HL-60 (cell line): ENCODE measurements around the gene TRDMT1.

ENCODE experiments used
- DNase-seq, 2 experiments: peaks; one replicate each; pipeline ENCODE4 v3.0.0-alpha.2; 2010 to 2020; ENCODE audit warnings: low read depth in 1 of 2, low spot score in 1 of 2
- H3K27ac ChIP-seq: fragments of 250-450 bp; sonication (Bioruptor Pico); replicated peaks from 2 replicates; pipeline ENCODE4 v1.5.1; 2020; ENCODE audit warnings: mild to moderate bottlenecking, moderate library complexity
- H3K27me3 ChIP-seq: fragments of 250-450 bp; sonication (Bioruptor Pico); 2 replicates; pipeline ENCODE4 v1.5.1; 2021; ENCODE audit warnings: mild to moderate bottlenecking, moderate library complexity; ENCODE audit not compliant: insufficient read depth, poor library complexity, severe bottlenecking
- H3K4me3 ChIP-seq: replicated peaks from 2 replicates; pipeline ENCODE4 v1.5.1; 2011; ENCODE audit warnings: mild to moderate bottlenecking, control low read depth, low read length; ENCODE audit not compliant: insufficient read depth
- CTCF ChIP-seq: IDR thresholded peaks from one replicate; pipeline ENCODE4 v1.5.1; 2011; ENCODE audit warnings: low read length, control low read depth, inconsistent platforms; ENCODE audit not compliant: insufficient read depth
- GABPA ChIP-seq: IDR thresholded peaks from 2 replicates; pipeline ENCODE4 v1.6.1; 2012; ENCODE audit warnings: low read depth
- POLR2AphosphoS5 ChIP-seq: IDR thresholded peaks from 2 replicates; pipeline ENCODE4 v1.6.1; 2012; ENCODE audit warnings: low read depth
- SPI1 ChIP-seq: IDR thresholded peaks from 2 replicates; pipeline ENCODE4 v1.6.1; 2012; ENCODE audit warnings: low read depth, mild to moderate bottlenecking, borderline replicate concordance
- TF ChIP-seq, protein P1 (sequence below): IDR thresholded peaks from 2 replicates; pipeline ENCODE4 v1.6.1; 2012; ENCODE audit warnings: low read depth; ENCODE audit not compliant: insufficient replicate concordance

Gene TRDMT1

GRCh38 chr10:17134737-17135260 is 66.7 kb downstream of the TRDMT1 start:
- no peak overlapping the region for H3K4me3 ChIP-seq
- no peak for DNase-seq
- H3K27ac ChIP-seq = no peak overlapping the region
- H3K27me3 ChIP-seq = no peaks in the 10 kb centered on the region
- no peak for TF ChIP-seq GABPA
- TF ChIP-seq, protein P1, sequence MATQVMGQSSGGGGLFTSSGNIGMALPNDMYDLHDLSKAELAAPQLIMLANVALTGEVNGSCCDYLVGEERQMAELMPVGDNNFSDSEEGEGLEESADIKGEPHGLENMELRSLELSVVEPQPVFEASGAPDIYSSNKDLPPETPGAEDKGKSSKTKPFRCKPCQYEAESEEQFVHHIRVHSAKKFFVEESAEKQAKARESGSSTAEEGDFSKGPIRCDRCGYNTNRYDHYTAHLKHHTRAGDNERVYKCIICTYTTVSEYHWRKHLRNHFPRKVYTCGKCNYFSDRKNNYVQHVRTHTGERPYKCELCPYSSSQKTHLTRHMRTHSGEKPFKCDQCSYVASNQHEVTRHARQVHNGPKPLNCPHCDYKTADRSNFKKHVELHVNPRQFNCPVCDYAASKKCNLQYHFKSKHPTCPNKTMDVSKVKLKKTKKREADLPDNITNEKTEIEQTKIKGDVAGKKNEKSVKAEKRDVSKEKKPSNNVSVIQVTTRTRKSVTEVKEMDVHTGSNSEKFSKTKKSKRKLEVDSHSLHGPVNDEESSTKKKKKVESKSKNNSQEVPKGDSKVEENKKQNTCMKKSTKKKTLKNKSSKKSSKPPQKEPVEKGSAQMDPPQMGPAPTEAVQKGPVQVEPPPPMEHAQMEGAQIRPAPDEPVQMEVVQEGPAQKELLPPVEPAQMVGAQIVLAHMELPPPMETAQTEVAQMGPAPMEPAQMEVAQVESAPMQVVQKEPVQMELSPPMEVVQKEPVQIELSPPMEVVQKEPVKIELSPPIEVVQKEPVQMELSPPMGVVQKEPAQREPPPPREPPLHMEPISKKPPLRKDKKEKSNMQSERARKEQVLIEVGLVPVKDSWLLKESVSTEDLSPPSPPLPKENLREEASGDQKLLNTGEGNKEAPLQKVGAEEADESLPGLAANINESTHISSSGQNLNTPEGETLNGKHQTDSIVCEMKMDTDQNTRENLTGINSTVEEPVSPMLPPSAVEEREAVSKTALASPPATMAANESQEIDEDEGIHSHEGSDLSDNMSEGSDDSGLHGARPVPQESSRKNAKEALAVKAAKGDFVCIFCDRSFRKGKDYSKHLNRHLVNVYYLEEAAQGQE = no peak
- TF ChIP-seq POLR2AphosphoS5 = no peak
- no peak for TF ChIP-seq SPI1
- no peak for TF ChIP-seq CTCF

DNA sequence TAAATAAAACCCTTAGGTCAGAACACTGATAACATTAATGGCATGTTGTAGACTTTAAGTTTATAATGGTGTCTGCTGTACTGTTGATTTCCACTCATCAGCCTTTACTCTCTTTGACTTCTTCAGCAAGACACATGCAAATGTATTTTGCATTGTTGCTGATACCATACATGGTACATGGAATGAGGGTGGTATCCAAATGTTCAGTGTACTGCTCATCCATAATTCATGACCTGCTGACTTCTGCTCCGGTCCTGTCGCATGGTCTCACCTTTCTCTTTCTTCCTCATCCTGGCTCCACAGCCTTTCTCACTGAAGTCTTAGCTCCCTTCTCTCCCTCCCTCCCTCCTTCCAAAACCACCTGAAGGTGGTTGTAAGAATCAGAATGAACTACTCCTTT is 67.2 kb downstream of the TRDMT1 start:
- Histone ChIP-seq H3K27me3 (no peaks in the 10 kb centered on the region), H3K27ac (no peak overlapping the region), H3K4me3 (no peak overlapping the region)
- DNase-seq = no peak
- TF ChIP-seq GABPA (no peak), SPI1 (no peak)

DNA sequence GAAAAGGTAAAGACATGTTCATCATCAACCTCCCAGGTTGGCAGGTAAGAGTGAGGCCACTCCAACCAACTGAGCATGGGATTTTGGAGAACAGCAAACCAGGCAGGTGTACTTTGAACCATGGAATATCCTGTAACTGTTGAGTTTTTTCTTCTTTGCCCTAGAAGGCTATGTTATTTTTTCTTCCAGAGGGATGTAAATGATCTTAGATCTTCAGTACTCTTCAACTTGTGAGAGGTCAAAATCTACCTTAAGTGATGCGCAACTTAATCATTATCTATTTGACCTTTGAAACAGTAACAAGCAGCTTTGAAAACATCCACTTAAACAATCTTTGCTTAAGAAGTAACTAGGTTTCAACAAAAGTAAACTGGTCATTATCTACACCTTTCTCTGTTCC is 71.7 kb downstream of the TRDMT1 start, which contains the start of gene CUBN:
CUBN (minus strand) TSS at position 71 of the 400 bp plus-strand sequence; CDS start at position 25, 46 bp downstream.
- no peak for DNase-seq
- no peaks in the 10 kb centered on the region for H3K27me3 ChIP-seq
- no peak within 1 kb of the TSS for H3K27ac ChIP-seq
- no peak for TF ChIP-seq SPI1
- TF ChIP-seq CTCF = no peak
- TF ChIP-seq, protein P1 = no peak
- TF ChIP-seq POLR2AphosphoS5 = no peak
- TF ChIP-seq GABPA = no peak
- no peak within 1 kb of the TSS for H3K4me3 ChIP-seq

- DNase-seq = no peak
- no peak for TF ChIP-seq GABPA
- no peak for TF ChIP-seq SPI1
- TF ChIP-seq, protein P1 = no peak
- TF ChIP-seq POLR2AphosphoS5 = no peak
- no peak for TF ChIP-seq CTCF
- no peak overlapping the region for H3K27ac ChIP-seq
- H3K4me3 ChIP-seq = no peak overlapping the region
- no peaks in the 10 kb centered on the region for H3K27me3 ChIP-seq
Observed at GRCh38 chr10:17128261-17128660, 73.2 kb downstream of the TRDMT1 start.
